Esophagus muscularis mucosa (tissue), 4 donors: ENCODE measurements around the gene GALNTL6.

Experiments used
- EP300 ChIP-seq: sonication (generic); formaldehyde crosslinking; IDR thresholded peaks from one replicate; pipeline ENCODE4 v1.6.1; 2017; ENCODE audit warnings: antibody characterized with exemption
- POLR2A ChIP-seq: fragments of 450-650 bp; IDR thresholded peaks from one replicate; pipeline ENCODE4 v1.6.1; 2017; ENCODE audit warnings: antibody characterized with exemption, moderate library complexity, mild to moderate bottlenecking, low read depth
- POLR2AphosphoS5 ChIP-seq, 2 donors: sonication (generic); formaldehyde crosslinking; IDR thresholded peaks; one replicate each; pipeline ENCODE4 v1.6.1; 2017; ENCODE audit warnings: antibody characterized with exemption in 2 of 2
- TF ChIP-seq, protein P1 (sequence below), 3 experiments: fragments of 200-600 bp in 2 of 3; fragments of 450-650 bp in 1 of 3; sonication (generic) in 2 of 3; IDR thresholded peaks; one replicate each; pipeline ENCODE4 v1.5.1; 2017 to 2019; ENCODE audit warnings: antibody characterized with exemption in 3 of 3, mild to moderate bottlenecking in 2 of 3, moderate library complexity in 1 of 3

DNA sequence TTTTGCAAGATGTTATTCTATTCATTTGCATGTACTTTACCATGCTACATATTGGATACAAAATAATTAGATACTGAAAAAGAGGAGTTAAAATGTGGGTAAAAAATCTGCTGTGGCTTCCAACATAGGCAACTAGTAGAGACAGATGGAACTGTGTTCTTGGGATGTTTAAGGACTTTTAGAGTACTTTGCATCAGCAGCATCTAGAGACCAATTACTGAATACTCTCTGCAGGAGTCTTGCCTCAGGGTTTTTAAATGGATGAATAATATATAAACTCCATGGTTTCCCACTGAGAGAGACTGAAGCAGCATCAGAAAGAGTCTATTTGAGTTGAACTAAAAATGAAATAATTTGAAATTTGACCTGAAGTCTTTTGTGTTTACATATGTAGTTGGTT is 676.7 kb downstream of the GALNTL6 start:
- TF ChIP-seq, protein P1, sequence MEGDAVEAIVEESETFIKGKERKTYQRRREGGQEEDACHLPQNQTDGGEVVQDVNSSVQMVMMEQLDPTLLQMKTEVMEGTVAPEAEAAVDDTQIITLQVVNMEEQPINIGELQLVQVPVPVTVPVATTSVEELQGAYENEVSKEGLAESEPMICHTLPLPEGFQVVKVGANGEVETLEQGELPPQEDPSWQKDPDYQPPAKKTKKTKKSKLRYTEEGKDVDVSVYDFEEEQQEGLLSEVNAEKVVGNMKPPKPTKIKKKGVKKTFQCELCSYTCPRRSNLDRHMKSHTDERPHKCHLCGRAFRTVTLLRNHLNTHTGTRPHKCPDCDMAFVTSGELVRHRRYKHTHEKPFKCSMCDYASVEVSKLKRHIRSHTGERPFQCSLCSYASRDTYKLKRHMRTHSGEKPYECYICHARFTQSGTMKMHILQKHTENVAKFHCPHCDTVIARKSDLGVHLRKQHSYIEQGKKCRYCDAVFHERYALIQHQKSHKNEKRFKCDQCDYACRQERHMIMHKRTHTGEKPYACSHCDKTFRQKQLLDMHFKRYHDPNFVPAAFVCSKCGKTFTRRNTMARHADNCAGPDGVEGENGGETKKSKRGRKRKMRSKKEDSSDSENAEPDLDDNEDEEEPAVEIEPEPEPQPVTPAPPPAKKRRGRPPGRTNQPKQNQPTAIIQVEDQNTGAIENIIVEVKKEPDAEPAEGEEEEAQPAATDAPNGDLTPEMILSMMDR (IDR thresholded peaks at IDR 0.05): no peak
- TF ChIP-seq EP300 (no peak), POLR2A (no peak), POLR2AphosphoS5 (IDR thresholded peaks at IDR 0.05) (no peak)
